HG03103 (cell line): ENCODE results near the gene DNAJC4.
A peak's percentile ranks its signal among the peaks of the same experiment; 100 is the strongest.

Experiments used
- ATAC-seq: cut with Tn5 transposase; IDR thresholded peaks from one replicate; pipeline ENCODE4 v1.9.1; 2021; ENCODE audit warnings: low read depth; ENCODE audit not compliant: unreplicated experiment

DNAJC4 gene

GRCh38 chr11:64227405-64227956 is 2.9 kb upstream of the DNAJC4 start:
- no peak for ATAC-seq

GRCh38 chr11:64229090-64229743 is 1.1 kb upstream of the DNAJC4 start:
- ATAC-seq, result no peak

DNA sequence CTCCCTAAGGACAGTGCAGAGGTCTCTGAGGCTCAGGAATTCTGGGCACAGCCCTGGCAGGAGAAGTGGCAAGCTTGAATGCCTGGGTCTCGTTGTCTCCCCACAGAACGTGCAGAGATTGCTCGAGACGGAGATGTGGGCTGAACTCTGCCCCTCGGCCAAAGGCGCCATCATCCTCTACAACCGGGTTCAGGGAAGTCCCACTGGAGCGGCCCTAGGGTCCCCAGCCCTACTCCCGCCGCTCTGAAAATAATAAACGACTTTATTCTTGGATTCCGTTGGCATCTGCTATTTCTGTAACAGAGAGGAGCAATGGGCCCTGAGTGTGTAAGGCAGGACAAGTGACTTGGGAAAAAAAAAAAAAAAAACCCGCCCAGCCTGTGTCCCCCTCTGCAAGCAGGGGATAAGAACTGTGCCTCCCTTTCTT is 591 bp upstream of the DNAJC4 start:
- ATAC-seq, result no peak

GRCh38 chr11:64230985-64231365 is 627 bp downstream of the DNAJC4 start:
- no peak for ATAC-seq

GRCh38 chr11:64231546-64231945 is 1.2 kb downstream of the DNAJC4 start:
- ATAC-seq, result no peak

- ATAC-seq, result no peak
Measured at GRCh38 chr11:64232182-64232966, 2.0 kb downstream of the DNAJC4 start.

GRCh38 chr11:64232967-64233315 is 2.6 kb downstream of the DNAJC4 start:
- no peak for ATAC-seq

GRCh38 chr11:64233913-64234586 is 3.7 kb downstream of the DNAJC4 start, which contains the start of gene VEGFB:
TSS of gene VEGFB (plus strand) at chr11:64234584. CDS start at chr11:64234834, 250 bp downstream.
- ATAC-seq, result no peak

GRCh38 chr11:64234647-64235379 is 4.5 kb downstream of the DNAJC4 start:
- ATAC-seq, result no peak

DNA sequence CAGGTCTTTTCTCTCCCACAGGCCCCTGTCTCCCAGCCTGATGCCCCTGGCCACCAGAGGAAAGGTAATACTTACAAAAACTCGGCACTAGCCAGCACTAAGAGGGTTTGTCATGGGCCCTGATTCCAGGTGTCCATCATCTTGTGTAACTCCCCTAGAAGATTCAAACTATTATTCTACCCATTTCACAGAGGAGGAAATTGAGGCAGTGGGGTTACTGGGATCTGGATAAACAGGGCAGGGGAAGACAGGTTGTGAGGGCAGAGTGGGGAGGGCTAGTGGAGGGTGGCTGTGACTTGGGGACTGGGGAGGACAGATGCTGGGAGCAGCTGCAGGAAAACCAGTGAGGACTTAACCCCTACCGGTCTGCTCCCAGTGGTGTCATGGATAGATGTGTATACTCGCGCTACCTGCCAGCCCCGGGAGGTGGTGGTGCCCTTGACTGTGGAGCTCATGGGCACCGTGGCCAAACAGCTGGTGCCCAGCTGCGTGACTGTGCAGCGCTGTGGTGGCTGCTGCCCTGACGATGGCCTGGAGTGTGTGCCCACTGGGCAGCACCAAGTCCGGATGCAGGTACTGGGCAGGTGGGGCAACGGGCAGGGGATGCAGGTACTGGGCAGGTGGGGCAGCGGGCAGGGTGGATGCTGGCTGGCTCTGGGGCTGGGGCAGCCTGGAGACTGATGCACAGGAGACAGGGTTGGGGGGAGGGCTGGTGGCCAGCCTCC is 5.3 kb downstream of the DNAJC4 start:
- no peak for ATAC-seq

GRCh38 chr11:64237484-64237951 is 7.2 kb downstream of the DNAJC4 start:
- no peak for ATAC-seq

DNA sequence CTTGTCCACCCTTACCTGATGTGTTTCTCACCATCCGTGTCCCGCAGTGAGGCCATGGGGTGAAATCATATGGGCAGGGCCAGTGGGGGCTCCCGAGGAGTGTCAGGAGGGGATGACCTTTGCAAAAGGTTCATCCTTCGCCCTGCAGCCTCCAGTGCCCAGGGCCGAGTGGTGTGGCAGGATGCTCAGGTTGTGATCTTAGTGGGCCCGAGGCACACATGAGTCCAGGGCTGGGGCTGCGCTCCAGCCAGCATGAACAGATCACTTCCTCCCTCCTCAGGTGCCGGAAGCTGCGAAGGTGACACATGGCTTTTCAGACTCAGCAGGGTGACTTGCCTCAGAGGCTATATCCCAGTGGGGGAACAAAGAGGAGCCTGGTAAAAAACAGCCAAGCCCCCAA is 7.7 kb downstream of the DNAJC4 start:
- no peak for ATAC-seq

- no peak for ATAC-seq
Measured at GRCh38 chr11:64238999-64239398, 8.7 kb downstream of the DNAJC4 start.

DNA sequence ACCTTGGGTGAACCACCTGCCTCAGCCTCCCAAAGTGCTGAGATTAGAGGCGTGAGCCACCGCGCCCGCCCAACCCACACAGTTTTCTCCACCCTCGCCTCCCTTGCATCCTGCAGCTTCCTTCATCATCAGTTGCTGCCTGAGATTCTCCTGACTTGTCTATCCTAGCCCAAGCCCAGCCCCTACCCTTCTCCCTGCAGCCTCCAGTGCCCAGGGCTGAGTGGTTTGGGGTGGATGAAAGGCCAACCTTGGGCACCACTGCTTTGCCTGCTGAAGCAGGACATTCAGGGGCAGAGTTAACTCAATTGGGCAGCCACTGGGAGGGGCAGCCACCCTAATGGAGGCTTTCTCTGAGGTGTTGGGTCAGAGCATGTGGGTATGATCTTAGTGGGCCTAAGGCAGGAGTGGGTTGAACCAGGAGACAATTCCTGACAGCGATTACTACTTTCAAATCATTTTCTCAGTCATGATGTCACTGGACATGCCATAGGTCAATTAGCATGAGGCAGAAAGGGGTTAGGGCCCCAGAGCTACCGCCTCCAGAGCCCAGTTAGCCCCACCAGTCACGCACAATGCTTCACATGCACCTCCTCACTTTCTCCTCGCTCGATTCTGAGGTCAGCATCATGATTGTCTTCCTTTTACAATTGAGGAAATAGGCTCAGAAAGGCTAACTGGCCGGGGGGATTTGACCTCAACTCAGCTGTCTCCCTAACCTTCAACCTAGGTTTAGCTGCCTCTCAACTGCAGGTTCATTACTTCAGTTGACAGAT is 9.5 kb downstream of the DNAJC4 start:
- ATAC-seq, result no peak

DNA sequence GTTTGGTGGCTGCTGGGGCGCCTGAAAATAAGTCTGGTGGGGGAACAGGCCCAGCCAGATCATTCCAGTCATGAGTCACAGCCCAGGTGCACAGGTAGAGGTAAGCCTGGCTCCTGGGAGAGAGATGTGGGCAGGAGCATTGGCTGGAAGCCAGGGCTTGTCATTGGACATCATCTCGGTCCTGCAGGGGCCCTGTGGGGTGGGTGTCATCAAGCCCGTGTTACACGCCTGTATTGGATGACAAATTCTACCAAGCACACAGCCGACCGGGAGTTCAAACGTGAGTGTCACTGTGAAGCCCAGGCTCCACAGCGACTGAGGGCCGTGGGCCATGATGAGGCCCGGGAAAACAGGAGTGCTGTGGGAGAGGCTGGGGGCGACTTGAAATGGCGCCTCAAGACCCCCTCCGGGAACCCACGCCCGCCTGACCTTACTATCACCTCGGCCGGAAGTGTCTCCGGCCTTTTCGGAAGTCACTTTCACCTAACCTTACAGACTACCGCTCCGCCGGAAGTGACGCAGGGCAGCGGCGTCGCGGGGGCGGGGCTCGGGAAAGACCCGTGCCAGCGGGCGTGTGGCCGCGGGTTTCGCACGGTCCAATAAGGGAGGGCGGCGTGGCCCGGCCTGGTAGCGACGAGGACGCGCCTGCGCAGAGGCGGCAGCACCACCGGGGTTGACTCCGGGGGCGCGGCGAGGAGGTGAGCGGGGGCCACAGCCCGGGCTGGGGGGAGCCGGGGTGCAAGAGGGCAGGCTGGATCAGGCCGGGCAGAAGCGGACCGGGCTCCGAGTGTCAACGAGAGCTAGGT is 10.3 kb downstream of the DNAJC4 start, which contains the start of gene FKBP2:
Gene FKBP2 (plus strand): TSS at position 661 of the 806 bp plus-strand sequence. CDS start 1,293 bp downstream, outside the sequence.
- ATAC-seq, result peak; percentile 38

DNA sequence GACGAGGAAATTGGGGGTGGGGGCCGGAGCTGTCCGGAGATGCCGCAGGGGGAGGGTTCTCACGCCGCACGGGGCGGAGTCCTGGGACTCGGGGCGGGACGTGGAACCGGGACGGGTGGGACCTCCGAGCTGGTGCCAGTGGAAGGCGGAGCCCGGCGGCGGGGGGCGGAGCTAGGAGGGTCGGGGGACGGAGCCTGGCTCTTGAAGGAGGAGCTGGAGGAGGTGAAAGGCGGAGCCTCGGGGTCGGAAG is 10.8 kb downstream of the DNAJC4 start:
- peak; percentile 66 for ATAC-seq

- peak; percentile 2 for ATAC-seq
Measured at GRCh38 chr11:64241491-64242374, 11.4 kb downstream of the DNAJC4 start.
